Esophagus muscularis mucosa (tissue), 3 donors: ENCODE data around the gene CPNE7.

Experiments
- CTCF ChIP-seq, 3 experiments: fragments of 200-600 bp in 2 of 3; fragments of 450-650 bp in 1 of 3; sonication (generic) in 2 of 3; IDR thresholded peaks; one replicate each; pipeline ENCODE4 v1.5.1; 2017 to 2019; ENCODE audit warnings: antibody characterized with exemption in 3 of 3, mild to moderate bottlenecking in 2 of 3, moderate library complexity in 1 of 3
- POLR2A ChIP-seq: fragments of 450-650 bp; IDR thresholded peaks from one replicate; pipeline ENCODE4 v1.6.1; 2017; ENCODE audit warnings: antibody characterized with exemption, moderate library complexity, mild to moderate bottlenecking, low read depth
- POLR2AphosphoS5 ChIP-seq, 2 donors: sonication (generic); formaldehyde crosslinking; IDR thresholded peaks; one replicate each; pipeline ENCODE4 v1.6.1; 2017; ENCODE audit warnings: antibody characterized with exemption in 2 of 2

GRCh38 chr16:89572073-89572484 is 3.5 kb upstream of the CPNE7 start:
- TF ChIP-seq POLR2A (no peak), CTCF (IDR thresholded peaks at IDR 0.05) (no peak), POLR2AphosphoS5 (IDR thresholded peaks at IDR 0.05) (peak in 1 of 2 donors; percentile 4)
